ENCODE measurements around the gene DNASE1L3. TPM values are rescaled to one million over a fixed set of nuclear protein-coding genes. Genes with fewer than 3 reads are reported as not detected.

The DNASE1L3 gene
- total and polyA plus RNA-seq, 11 donors, result 0.44 to 4.1 (median 1.2) TPM

DNA sequence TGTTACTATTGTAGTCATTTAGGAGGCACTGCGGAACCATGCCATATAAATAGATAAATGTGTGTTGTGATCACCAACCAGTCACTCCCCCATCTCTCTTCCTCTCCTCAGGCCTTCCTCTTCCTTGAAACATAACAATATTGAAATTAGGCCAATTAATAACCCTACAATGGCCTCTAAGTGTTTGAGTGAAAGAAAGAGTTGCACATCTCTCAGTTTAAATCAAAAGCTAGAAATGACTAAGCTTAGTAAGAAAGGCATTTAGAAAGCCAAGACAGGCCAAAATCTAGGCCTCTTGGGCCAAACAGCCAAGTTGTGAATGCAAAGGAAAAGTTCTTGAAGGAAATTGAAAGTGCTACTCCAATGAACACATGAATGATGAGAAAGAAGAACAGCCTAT lies 8.1 kb upstream of the DNASE1L3 start:
- no peak for DNase-seq
- no peaks in the 10 kb centered on the region for H3K27me3 ChIP-seq
- H3K4me1 ChIP-seq, result peaks cover 0 to 43% (median 12%) of the 10 kb centered on the region in 12 donors
- H3K27ac ChIP-seq, result peak overlapping the region in 1 of 12 donors; percentile 11
- no peaks in the 10 kb centered on the region for H3K36me3 ChIP-seq
- TF ChIP-seq, protein P1, sequence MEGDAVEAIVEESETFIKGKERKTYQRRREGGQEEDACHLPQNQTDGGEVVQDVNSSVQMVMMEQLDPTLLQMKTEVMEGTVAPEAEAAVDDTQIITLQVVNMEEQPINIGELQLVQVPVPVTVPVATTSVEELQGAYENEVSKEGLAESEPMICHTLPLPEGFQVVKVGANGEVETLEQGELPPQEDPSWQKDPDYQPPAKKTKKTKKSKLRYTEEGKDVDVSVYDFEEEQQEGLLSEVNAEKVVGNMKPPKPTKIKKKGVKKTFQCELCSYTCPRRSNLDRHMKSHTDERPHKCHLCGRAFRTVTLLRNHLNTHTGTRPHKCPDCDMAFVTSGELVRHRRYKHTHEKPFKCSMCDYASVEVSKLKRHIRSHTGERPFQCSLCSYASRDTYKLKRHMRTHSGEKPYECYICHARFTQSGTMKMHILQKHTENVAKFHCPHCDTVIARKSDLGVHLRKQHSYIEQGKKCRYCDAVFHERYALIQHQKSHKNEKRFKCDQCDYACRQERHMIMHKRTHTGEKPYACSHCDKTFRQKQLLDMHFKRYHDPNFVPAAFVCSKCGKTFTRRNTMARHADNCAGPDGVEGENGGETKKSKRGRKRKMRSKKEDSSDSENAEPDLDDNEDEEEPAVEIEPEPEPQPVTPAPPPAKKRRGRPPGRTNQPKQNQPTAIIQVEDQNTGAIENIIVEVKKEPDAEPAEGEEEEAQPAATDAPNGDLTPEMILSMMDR (IDR thresholded peaks at IDR 0.05), result no peak
- TF ChIP-seq POLR2A (IDR thresholded peaks at IDR 0.05), result no peak
- ATAC-seq, result no peak
- H3K4me3 ChIP-seq, result no peak overlapping the region
- 66 to 73% (median 67%) methylated on average over 1 of the region's 1 CpG for WGBS, 4 donors
- no peaks in the 10 kb centered on the region for H3K9me3 ChIP-seq
- intact Hi-C loops (cut with DNase I), result loop anchor here in 2 of 10 donors (5.0 kb wide), 1 partner anchor 42 kb away; no protein-coding TSS in a partner anchor

DNA sequence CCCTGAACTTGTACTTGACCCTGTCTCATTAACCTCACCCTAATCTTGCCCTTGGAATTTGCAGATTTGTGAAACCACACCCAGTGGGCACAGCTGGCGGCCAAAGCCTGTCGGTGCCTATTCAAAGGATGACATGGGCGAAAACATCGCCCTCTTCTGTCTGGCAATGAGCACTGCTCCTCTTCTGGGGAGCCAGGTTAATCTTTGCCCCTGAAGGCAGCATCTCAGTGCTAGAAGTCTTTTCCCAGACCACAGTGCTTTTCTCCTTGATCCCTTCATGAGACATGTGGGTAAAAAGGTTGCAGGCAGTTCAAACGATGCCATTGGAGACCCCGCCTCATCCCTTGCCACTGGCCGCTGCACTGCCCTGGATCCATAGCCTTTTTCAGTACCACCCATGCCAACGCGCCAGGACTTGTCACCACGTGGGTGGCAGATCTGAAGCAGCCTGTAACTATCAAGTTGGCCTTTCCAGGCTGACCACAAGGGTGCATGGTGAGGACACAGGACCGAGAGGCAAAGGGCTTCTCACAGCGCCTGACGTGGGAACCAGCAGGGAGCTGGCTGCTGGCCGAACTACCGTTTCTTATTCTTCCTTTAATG lies 6.5 kb upstream of the DNASE1L3 start:
- peak; percentile 81 to 98 (median 96) for ATAC-seq
- 12 to 26% (median 15%) methylated on average over 15 of the region's 15 CpGs for WGBS, 4 donors
- H3K27me3 ChIP-seq, result no peaks in the 10 kb centered on the region
- peak overlapping the region in 6 of 12 donors; percentile 8 to 38 (median 30) for H3K27ac ChIP-seq
- peak overlapping the region in 1 of 12 donors; percentile 11 for H3K4me3 ChIP-seq
- H3K4me1 ChIP-seq, result peaks cover 0 to 43% (median 12%) of the 10 kb centered on the region in 12 donors
- H3K9me3 ChIP-seq, result no peaks in the 10 kb centered on the region
- no peaks in the 10 kb centered on the region for H3K36me3 ChIP-seq
- TF ChIP-seq POLR2A (IDR thresholded peaks at IDR 0.05), result no peak
- TF ChIP-seq, protein P1 (IDR thresholded peaks at IDR 0.05), result peak; percentile 53 to 76 (median 72)
- intact Hi-C loops (cut with DNase I), result loop anchor here in 5 of 10 donors (1.0 to 5.0 kb wide), 4 partner anchors 29 to 40 kb away; no protein-coding TSS in a partner anchor
- DNase-seq, result peak; percentile 74 to 86 (median 77)

DNA sequence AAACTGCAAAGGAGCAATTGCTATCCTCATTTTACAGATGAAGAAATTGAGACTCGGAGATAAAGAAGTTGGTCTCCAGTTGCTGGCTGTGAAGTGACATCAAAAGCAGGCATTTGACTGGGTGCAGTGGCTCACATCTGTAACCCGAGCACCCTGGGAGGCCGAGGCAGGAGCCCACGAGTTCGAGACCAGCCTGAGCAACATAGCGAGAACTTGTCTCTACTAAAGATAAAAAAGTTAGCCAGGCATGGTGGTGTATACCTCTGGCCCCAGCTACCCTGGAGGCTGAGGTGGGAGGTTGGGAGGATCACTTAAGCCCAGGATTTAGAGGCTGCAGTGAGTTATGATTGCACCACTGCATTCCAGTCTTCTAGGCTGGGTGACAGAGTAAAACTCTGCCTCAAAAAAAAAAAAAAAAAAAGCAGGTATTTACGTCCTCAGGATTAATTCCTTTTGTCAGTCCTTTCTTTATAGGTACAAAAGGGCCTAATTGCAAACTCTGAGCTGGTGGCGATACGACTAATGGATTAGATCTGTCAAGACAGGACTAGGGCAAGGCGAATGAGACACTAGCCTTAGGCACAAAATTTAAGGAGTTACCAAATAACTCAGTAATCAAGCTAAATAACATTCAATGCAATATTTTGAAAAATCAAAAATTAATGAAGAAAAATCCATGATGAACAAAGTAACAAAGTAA lies 5.9 kb upstream of the DNASE1L3 start:
- Histone ChIP-seq H3K36me3 (no peaks in the 10 kb centered on the region), H3K9me3 (no peaks in the 10 kb centered on the region), H3K4me1 (peaks cover 0 to 43% (median 12%) of the 10 kb centered on the region in 12 donors), H3K4me3 (no peak overlapping the region), H3K27me3 (no peaks in the 10 kb centered on the region), H3K27ac (peak overlapping the region in 3 of 12 donors; percentile 11 to 30 (median 20))
- intact Hi-C loops (cut with DNase I), result loop anchor here in 5 of 10 donors (1.0 to 5.0 kb wide), 4 partner anchors 28 to 39 kb away; no protein-coding TSS in a partner anchor
- WGBS, 4 donors, result 87 to 91% (median 88%) methylated on average over 10 of the region's 10 CpGs
- no peak for ATAC-seq
- TF ChIP-seq, protein P1 (IDR thresholded peaks at IDR 0.05), result no peak
- no peak for TF ChIP-seq POLR2A (IDR thresholded peaks at IDR 0.05)
- no peak for DNase-seq

All from heart left ventricle (tissue), 16 donors.